Stimulated activated CD4-positive, alpha-beta T cell treated with anti-CD3 and anti-CD28 coated beads, Interleukin-1b, Interleukin-23, amount 100 ng/mL, for 24 hours (primary cell): Measurements from ENCODE around the gene RAB5IF.
"Not testable (repeated sequence)": the region's sequence is repeated elsewhere in the genome, so short reads cannot be mapped to it uniquely, and the experiment has no call there.

ENCODE experiments used
- DNase-seq, 4 experiments: peaks; one replicate each; pipeline ENCODE4 v3.0.0-alpha.2; 2020; ENCODE audit warnings: low read depth in 4 of 4, low spot score in 1 of 4

The RAB5IF gene

GRCh38 chr20:36585410-36586125 lies 20.0 kb upstream of the RAB5IF start:
- no peak for DNase-seq

DNA sequence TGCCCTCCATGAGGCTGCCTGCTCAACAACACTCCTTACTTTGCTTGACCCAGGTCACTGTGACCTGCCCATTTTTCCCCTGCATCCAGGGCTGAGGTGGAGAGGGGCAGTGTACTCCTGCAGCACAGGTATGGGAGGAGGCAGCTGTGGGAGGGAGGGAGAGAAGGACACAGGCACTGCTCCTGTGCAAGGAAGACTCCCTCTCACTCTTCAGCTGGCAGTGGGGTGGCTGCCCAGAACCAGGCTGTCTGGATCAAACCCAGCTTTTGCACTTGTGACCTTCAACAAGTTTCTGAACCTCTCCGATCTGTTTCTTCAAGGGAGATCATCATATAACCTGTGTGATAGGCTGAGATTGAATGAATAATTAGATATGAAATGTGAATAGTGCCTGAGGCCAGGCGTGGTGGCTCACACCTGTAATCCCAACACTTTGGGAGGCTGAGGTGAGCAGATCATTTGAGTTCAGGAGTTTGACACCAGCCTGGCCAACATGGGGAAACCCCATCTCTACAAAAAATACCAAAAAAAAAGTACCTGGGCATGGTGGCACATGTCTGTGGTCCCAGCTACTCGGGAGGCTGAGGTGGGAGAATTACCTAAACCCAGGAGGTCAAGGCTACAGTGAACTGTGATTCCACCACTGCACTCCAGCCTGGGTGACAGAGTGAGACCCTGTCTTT lies 18.1 kb upstream of the RAB5IF start:
- no peak for DNase-seq

GRCh38 chr20:36591281-36591680 lies 14.3 kb upstream of the RAB5IF start:
- DNase-seq = no peak

DNA sequence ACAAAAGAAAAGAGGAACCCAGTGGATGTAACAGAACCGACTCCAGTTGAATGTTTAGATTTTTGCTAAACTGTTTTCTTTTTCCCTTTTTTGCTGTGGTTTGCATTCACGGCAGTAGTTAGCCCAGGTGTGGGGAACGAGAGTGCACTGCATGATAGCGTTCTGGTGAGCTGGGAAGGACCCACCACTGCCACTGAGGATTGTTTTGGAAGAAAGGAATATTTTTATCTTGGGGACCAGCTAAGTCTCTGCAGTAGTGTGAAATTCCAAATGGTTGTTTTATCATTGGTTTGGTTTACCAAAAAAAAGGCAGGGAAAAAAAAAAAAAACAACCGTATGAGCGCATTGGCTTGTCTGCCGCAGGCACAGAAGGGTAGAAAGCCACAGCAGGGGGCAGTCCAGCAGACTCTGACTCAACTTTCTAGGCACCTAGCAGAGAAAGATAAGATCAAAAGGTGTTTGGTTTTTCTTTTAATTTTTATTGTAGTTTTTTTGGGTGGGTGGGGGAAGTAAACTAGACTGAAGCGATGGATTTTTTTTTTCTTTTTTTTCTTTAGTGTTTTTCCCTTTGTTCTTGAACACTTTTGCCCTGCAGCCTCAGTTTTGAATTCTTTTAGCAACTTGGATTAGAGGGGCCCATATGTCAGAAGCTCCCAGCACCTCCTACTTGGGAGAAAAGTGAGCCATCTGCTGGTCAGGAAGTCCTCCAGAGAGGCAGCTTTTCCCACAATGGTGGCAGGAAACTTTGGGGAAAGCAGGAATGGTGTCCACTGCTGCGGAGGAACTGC lies 13.5 kb upstream of the RAB5IF start:
- no peak for DNase-seq

GRCh38 chr20:36593347-36593929 lies 12.1 kb upstream of the RAB5IF start:
- no peak for DNase-seq

DNA sequence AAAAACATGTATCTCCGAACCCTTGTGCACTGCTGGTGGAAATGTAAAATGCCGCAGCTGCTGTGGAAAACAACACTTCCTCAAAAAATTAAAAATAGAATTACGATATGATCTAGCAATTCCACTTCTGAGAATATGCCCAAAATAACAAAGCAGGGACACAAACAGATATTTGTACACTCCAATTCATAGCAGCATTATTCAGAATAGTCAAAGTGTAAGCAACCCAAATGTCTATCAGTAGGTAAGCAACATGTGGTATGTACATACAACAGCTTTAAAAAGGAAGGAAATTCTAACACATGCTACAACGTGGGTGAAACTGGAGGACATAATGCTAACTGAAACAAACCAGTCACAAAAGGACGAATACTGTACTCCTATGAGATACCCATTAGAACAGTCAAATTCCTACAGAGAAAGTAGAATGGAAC lies 5.7 kb upstream of the RAB5IF start:
- DNase-seq = no peak

DNA sequence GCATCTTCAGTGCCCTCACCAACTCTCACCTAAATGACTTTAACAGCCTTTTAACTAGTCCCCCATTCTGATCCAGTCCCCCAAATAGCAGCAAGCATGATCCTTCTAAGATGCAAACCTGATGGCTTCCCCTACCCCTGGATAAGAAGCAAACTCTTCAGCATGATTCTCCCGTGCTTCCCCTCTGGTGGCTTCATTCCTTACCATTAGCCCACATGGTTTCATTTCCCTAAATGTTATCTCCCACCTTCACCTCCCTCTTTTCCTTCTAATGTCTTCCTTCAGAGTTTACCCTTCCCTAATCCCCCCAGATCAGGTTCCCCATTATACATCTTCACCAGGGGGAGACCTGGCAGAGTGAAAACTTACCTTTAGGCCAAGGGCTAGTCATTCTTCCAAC lies 4.0 kb upstream of the RAB5IF start:
- DNase-seq = no peak

DNA sequence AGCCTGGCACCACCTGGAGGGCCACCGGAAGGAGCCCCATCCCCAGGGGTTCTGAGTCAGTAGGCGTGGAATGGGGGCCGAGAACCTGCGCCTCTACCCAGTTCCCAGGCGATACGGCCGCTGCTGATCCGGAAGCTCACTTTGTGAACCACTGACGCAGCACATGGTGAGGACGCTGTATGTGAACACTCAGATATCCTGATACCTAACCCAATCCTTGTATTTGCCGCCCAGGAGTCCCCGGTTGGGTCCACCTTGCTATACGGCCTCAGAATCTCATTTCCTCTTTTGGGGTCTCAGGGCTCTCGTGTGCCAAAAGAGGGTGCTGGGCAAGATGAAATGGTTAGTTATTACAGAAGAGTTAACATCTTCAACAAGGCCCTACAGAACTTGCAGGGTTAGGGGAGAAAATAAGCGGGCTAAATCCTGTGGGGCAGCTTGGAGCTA lies 604 bp upstream of the RAB5IF start:
- peak in 2 of 4 experiments; percentile 10 to 25 for DNase-seq

DNA sequence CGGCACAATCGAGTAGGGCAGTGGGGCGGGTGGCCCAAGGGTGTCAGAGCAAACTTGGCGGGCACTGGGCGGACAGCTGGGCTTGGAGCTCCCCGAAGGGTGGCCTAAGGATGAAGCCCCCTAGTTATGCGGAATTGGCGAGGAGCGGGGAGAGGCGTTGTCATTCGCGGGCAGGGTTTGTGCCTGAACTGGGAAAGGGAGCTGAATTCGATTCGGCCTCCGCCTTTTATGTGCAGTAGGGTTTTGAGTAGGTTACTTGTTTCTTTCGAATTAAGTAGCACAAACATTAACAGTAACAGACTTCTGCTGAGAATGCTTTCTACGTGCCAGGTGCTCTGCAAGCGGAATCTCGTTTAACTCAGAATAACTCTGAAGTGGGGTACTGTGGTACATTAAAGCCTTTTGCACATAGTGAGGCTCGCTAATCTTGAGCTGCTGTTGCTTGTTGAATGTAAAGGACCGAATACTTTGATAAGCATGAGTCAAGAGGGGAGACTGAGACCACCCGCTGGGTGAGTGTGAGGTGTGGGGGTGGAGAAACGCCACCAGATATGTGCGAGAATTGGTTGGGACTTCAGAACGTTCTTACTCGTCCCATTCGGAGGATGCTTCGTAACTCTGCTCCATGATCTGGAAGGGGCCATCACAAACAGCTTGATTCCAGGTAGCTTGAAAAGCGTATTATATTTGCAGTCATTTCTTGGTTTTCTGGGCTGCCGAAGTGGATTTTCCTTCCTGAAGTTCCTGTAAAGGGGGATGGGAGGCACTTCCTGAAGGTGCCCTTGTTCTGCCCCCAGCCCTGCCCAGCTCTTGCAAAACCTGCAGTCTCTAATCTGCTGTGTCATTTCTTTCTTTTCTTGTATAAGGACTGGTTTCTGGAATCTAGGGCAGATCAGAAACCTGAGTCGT lies 833 bp downstream of the RAB5IF start:
- DNase-seq = no peak

DNA sequence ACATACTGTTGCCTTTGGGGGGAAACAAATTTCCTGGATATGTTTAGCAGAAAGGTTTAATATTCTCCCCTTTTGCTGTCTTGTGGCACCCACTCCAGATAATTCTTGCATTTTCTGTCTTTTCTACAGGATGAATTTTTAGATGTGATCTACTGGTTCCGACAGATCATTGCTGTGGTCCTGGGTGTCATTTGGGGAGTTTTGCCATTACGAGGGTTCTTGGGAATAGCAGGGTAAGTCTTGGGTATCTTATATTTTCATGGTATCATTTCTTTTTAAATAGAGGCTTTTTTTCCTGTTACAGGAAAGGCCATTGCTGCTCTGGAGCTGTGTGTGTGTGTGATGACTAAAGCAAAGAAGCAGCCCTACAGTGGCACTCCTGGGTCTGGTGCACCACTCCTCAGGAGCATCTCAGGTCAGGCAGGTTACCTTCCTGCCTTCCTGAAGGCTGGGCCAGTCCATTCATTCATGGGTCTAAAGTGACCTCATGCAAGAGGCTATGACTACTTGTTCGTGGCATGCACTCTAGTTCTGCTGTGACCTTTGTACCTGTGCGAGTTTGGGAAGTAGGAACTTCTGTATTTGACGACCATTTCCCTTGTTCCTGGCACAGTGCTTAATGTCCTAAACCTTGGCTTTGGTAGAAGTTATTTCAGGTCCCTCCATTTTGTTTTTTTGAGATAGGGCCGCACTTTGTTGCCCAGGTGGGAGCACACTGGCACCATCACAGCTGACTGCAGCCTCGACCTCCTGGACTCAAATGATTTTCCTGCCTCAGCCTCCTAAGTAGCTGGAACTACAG lies 2.2 kb downstream of the RAB5IF start:
- no peak for DNase-seq

- DNase-seq = not testable (repeated sequence)
Measured at GRCh38 chr20:36608388-36608728, 2.8 kb downstream of the RAB5IF start.

DNA sequence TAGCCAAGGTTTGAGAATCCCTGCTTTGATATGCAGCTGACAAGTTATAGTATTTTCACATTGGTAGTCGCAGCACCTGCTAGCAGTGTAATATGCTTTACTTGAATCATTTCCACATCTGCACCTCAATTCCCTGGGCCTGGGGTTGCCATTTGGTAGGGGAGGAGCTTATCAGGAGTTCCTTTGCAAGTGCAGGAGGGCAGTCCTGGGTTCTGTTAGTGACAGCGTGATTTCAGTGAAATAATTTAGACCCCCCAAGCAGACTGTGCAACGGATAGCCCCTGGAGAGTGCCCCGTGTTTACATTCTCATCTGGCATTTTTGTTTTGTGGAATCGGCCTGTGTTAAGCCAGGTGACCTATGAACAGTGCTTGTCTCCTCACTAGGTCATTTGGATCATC lies 6.0 kb downstream of the RAB5IF start:
- no peak for DNase-seq

- DNase-seq = no peak
Measured at GRCh38 chr20:36613974-36614373, 8.4 kb downstream of the RAB5IF start.

GRCh38 chr20:36614781-36615557 lies 9.4 kb downstream of the RAB5IF start:
- DNase-seq = no peak

- DNase-seq = no peak
Measured at GRCh38 chr20:36620917-36621316, 15.3 kb downstream of the RAB5IF start.

DNA sequence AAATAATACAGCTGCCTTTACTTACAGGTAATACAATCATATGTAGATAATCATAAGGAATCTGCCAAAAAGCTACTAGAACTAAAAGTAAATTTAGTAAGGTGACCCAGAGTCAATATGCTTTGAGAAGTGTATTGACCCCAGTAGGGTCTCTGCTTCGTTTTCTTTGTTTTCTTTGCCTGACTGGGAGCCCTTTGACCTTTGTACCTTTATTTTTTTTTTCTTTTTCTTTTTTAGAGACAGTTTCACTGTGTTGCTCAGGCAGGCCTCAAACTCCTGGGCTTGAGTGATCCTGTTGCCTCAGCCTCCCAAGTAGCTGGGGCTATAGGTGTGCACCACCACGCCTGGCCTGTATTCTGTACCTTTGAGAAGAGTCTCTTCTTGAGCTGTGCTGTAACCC lies 17.9 kb downstream of the RAB5IF start:
- no peak for DNase-seq

DNA sequence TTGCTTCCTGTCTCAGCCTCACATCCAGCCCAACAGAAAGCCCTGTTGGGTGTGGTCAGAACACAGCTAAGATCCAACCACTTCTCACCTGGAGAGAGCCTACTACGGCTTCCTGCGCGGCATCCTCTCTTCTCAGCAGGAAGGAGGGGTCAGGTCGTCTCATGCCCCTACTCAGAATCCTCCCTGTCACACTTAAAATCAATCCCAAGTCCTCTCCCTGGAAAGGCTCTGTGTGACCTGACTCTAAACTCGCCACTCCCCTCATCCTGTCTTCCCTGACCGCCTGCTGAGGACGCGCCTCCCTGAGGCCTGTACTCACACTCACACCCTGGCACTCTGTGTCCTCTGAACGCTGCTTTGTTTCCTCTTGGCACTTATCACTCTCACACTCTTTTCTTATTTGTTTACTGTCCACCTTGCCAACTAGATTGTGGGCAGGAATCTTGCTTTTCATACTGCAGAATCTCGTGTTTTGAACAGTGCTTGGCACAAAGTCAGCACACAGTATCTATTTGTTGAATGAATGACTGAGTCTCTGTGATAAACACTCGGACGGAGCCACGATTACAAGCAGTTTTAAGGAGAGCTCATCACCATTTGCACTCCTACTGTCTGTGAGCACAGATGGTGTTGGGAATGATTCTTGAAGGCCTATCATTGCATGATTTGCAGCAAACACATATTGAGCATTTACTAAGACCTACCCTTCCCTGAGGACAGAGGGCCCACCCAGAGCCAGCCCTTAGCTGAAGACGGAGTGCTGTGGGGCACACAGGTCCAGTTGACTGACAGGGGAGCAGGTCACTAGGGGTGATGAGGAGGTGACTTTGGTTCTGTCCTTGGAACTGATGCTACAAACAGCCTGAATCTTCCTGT lies 18.7 kb downstream of the RAB5IF start:
- no peak for DNase-seq

DNA sequence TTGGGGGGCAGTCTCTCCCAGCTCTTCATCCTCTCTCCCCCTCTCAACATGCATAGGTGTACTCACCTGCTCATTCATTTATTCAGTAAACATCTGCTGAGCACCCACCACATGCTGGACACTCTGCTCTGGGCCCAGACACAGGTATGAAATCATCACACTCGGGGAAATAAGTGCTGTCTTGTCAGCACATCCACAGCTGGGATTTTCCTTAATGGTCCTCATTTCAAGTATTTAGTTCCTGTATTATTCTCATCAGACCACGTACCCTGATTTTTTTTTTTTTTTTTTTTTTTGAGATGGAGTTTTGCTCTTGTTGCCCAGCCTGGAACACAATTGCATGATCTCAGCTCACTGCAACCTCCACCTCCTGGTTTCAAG lies 19.4 kb downstream of the RAB5IF start:
- DNase-seq = no peak
